Adipocyte (in vitro differentiated cells): Measurements from ENCODE around the gene ZNF180.
"Not testable (repeated sequence)": the region's sequence is repeated elsewhere in the genome, so short reads cannot be mapped to it uniquely, and the experiment has no call there.

ENCODE experiments used
- DNase-seq: peaks from one replicate; pipeline ENCODE4 v3.0.0-alpha.2; 2015; ENCODE audit warnings: low read depth
- H3K27me3 ChIP-seq: replicated peaks from 2 replicates; pipeline ENCODE4 v1.7.0; 2013; ENCODE audit warnings: mild to moderate bottlenecking, low read length, moderate library complexity; ENCODE audit not compliant: control insufficient read depth, insufficient read depth
- H3K36me3 ChIP-seq: 2 replicates; pipeline ENCODE4 v1.7.0; 2013; ENCODE audit warnings: low read length, mild to moderate bottlenecking, moderate library complexity; ENCODE audit not compliant: control insufficient read depth, insufficient read depth, severe bottlenecking
- H3K4me1 ChIP-seq: 2 replicates; pipeline ENCODE4 v1.7.0; 2013; ENCODE audit warnings: mild to moderate bottlenecking, low read length, moderate library complexity; ENCODE audit not compliant: control insufficient read depth, insufficient read depth
- H3K4me3 ChIP-seq: 2 replicates; pipeline ENCODE4 v1.7.0; 2013; ENCODE audit warnings: mild to moderate bottlenecking, low read length, moderate library complexity
- H3K9ac ChIP-seq: 2 replicates; pipeline ENCODE4 v1.7.0; 2013; ENCODE audit warnings: mild to moderate bottlenecking, low read length, moderate library complexity
- H3K9me3 ChIP-seq: 2 replicates; pipeline ENCODE4 v1.7.0; 2013; ENCODE audit warnings: mild to moderate bottlenecking, low read length, moderate library complexity; ENCODE audit not compliant: control insufficient read depth

Gene ZNF180

DNA sequence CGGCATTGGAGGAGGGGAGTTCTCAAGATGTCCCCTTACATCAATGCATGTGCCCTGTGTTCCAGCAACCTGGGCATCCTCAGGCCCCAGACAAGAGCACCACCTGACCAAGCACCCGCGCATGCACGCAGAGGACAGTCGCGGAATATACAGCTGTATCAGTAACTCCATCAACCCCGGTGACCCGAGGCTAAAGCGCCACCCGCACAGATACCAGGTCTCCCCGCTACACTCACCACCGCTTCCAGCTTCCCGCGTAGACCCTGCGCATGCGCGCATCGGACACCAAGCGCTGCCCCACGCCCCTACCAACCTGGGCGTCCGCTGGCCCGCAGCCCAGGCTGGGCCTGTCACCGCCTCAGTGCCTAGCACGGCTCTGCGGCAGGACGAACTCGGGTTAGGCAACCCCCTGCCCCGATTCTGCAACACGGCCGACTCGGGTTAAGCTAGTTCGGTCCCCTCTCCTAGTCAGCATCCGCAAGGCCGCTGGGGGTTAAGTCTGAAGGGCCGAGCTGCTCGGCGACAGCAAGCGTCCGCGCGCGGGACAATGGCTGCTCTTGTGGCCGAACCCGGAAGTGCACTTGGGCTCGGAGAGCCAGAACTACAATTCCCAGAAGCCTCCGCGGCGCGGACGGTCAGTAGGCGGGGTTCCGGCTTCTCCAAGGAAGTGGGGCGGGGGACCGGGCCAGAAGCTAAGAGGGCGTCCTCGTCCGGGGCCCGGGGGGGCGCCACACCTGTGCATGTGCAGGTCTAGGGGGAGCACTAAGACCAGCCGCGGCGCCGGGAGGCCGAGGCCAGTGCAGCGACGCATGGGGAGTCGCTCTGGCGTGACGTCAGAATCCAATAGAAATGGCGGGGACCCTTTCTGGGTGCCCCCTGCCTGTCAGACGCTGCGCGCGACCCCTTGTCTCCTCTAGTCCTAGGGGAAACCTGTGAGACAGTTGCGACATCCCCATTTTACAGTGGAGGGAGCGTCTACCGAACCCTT lies at the start of gene ZNF180:
TSS of gene ZNF180 (minus strand) at position 561 of the 988 bp plus-strand sequence. CDS start 3,188 bp downstream, outside the sequence.
- Histone ChIP-seq H3K27me3 (no peaks in the 10 kb centered on the region), H3K36me3 (peaks cover 17% of the 10 kb centered on the region), H3K4me3 (peak within 1 kb of the TSS; percentile 99), H3K4me1 (peaks cover 9% of the 10 kb centered on the region), H3K9ac (peak within 1 kb of the TSS; percentile 90), H3K9me3 (peaks cover 18% of the 10 kb centered on the region)
- peak; percentile 97 for DNase-seq

DNA sequence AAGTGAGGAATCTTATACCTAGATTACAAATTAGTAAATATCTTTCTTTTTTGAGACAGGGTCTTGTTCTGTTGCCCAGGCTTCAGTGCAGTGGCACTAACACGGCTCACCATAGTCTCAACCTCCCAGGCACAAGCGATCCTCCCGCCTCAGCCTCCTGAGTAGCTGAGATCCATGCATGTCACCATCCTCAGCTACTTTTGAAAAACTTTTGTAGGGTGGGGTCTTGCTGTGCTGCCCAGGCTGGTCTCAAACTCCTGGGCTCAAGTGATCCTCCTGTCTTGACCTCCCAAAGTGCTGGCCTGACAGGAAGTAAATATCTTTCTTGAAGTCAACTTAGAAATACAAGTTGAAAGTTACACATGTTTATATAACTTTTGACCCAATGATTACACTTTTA lies 49.2 kb upstream of the ZNF180 start:
- no peak for DNase-seq
- H3K9ac ChIP-seq, result no peak overlapping the region
- no peaks in the 10 kb centered on the region for H3K27me3 ChIP-seq
- no peak overlapping the region for H3K4me3 ChIP-seq
- no peaks in the 10 kb centered on the region for H3K36me3 ChIP-seq
- no peaks in the 10 kb centered on the region for H3K9me3 ChIP-seq
- H3K4me1 ChIP-seq, result no peaks in the 10 kb centered on the region

DNA sequence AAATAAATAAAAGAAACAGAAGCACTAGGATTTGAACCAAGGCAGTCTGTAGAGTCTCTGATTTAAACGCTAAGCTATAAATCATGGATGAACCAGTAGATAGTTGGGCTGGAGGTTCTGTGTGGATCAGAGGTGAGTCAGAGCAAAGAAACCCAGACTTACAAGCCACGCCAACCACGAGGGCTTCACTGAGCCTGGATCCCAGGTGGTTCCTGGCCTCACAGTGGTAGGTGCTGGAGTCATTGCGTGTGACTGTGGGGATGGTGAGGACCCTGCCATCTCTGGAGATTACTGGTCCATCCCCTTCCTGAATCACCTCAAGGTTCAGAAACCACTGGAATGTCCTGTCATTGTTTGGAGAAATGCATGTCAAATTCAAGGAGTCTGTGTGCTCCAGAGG lies 48.4 kb upstream of the ZNF180 start:
- no peak overlapping the region for H3K9ac ChIP-seq
- H3K36me3 ChIP-seq, result no peaks in the 10 kb centered on the region
- no peak for DNase-seq
- no peak overlapping the region for H3K4me3 ChIP-seq
- no peaks in the 10 kb centered on the region for H3K9me3 ChIP-seq
- no peaks in the 10 kb centered on the region for H3K27me3 ChIP-seq
- H3K4me1 ChIP-seq, result no peaks in the 10 kb centered on the region

DNA sequence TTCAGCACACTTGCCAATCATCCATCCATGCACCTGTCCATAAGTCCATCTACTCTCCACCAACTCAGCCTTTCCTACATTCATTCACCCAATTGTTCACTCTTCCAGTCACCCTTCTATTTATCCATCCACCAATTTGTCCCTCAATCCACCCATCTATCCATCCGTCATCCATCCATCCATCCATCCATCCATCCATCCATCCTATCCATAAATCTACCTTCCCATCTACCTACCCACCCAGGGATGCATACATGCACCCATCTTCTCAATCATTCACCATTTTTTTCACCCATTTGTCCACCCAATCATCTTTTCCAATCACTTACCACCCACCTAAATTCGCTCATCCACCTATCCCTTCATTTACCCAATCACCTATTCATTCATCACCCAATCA lies 43.7 kb upstream of the ZNF180 start:
- Histone ChIP-seq H3K27me3 (no peaks in the 10 kb centered on the region), H3K9ac (no peak overlapping the region), H3K4me3 (no peak overlapping the region), H3K4me1 (no peaks in the 10 kb centered on the region), H3K9me3 (no peaks in the 10 kb centered on the region), H3K36me3 (no peaks in the 10 kb centered on the region)
- no peak for DNase-seq

DNA sequence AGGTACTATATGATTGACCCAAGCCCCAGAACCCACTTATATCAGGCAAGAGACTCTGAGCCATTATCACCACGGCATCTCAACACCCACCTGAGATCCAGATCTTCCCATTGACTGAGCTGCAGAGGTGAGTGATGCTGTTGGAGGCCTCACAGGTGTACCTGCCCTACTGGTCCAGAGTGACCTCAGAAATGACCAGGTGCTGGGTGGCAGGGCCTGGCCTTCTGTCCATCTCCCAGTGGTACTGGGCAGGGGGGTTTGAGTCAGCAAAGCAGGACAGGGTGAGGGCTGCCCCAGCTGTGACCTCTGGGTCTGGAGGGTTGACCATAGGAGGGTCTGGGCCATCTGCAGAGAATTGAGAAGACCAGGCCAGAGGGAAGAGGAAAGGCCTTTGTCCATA lies 42.3 kb upstream of the ZNF180 start:
- Histone ChIP-seq H3K4me1 (no peaks in the 10 kb centered on the region), H3K9ac (no peak overlapping the region), H3K9me3 (no peaks in the 10 kb centered on the region), H3K36me3 (no peaks in the 10 kb centered on the region), H3K4me3 (no peak overlapping the region), H3K27me3 (no peaks in the 10 kb centered on the region)
- no peak for DNase-seq

DNA sequence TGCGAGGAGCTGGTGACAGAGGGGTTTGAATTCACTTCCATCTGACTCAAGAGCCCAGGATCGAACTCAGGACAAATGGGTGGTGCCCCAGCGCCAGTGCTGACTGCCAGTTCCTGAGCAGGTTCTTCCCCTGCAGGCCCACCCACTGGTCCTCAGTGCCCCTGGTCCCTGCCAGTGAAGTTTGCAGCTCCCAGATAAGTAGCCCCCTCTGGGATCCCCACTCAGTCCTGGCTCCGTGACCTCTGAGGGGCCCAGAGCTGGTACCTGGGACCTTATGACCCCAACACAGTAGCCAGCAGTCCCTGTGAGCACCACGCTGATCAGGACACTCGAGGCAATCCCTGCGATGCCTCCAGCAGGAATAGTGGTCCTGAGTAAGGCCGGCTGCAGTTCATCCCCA lies 40.4 kb upstream of the ZNF180 start:
- Histone ChIP-seq H3K27me3 (peaks cover 2% of the 10 kb centered on the region), H3K4me1 (no peaks in the 10 kb centered on the region), H3K36me3 (no peaks in the 10 kb centered on the region), H3K4me3 (no peak overlapping the region), H3K9me3 (no peaks in the 10 kb centered on the region), H3K9ac (no peak overlapping the region)
- DNase-seq, result no peak

DNA sequence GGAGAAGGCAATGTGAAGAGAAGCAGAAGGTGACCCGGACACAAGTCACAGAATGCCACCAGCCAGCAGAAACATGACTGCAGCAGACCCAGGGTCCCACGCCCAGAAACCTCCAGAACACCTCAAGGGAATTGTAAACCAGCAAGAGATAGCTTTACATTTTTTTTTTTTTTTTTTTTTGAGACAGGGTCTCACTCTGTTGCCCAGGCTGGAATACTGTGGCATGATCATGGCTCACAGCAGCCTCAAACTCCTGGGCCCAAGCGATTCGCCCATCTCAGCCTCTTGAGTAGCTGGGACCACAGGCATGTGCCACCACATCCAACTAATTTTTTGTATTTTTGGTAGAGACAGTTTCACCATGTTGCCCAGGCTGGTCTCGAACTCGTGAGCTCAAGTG lies 39.7 kb upstream of the ZNF180 start:
- no peak for DNase-seq
- H3K4me3 ChIP-seq, result no peak overlapping the region
- no peaks in the 10 kb centered on the region for H3K4me1 ChIP-seq
- no peak overlapping the region for H3K9ac ChIP-seq
- H3K36me3 ChIP-seq, result no peaks in the 10 kb centered on the region
- no peaks in the 10 kb centered on the region for H3K9me3 ChIP-seq
- peaks cover 5% of the 10 kb centered on the region for H3K27me3 ChIP-seq

DNA sequence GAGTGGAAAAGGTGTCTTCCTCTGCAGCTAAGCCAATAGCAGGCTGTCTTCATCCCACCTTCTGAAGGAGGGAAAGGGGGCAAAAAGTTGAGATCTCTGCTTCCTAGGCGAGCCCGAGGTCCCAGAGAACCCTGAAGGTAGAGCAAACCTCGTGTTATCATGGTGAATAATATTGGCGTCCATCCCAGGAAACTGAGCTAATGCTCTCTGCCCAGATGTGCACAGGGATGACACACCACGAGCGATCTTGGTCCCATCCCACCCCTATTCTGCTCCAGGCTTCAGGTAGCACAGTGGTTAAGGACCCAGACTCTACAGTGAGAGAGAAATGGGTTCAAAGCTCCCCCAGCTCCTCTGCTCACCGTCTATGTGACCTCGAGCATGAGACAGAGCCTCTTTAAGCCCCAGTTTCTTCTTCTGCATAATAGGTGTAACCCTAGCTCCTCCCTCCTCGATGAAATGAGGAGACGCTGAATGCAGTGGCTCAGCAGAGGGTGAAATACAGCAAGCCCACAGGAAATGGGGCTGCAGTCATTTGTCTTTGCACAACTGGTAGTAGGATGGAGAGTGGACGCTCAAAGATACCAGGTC lies 39.0 kb upstream of the ZNF180 start:
- Histone ChIP-seq H3K9me3 (no peaks in the 10 kb centered on the region), H3K27me3 (peaks cover 5% of the 10 kb centered on the region), H3K9ac (no peak overlapping the region), H3K4me3 (no peak overlapping the region), H3K36me3 (no peaks in the 10 kb centered on the region), H3K4me1 (no peaks in the 10 kb centered on the region)
- no peak for DNase-seq

DNA sequence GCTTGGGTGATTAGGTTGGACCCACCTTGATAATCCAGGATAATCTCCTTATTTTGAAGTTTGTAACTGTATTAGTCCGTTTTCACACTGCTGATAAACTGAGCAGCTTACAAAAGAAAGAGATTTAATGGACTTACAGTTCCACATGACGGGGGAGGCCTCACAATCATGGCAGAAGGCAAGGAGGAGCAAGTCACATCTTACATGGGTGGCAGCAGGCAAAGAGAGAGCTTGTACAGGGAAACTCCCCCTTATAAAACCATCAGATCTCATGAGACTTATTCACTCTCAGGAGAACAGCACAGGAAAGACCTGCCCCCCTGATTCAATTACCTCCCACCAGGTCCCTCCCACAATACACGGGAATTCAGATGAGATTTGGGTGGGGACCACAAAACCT lies 35.0 kb upstream of the ZNF180 start:
- not testable (repeated sequence) for H3K4me1 ChIP-seq, DNase-seq, H3K9ac ChIP-seq, H3K36me3 ChIP-seq, H3K27me3 ChIP-seq, H3K4me3 ChIP-seq, H3K9me3 ChIP-seq

DNA sequence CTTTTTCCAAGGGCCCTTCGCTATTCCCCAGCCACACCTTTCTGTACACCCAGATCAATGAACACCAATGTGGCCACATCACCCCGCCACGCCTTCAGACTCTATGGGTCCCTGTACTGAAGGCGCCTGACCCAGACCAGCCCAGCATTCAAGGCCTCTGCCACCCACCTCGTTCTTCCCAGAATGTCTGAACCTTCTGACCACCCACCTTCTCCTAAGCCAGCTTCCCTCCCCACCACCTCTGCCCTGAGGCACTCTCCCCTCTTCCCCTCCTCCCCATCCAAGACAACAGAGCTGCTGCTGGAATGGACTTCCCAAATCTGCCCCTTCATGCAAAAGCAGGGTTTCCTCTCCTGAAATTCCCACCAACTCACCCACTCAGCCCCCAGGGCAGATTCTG lies 32.5 kb upstream of the ZNF180 start:
- Histone ChIP-seq H3K36me3 (no peaks in the 10 kb centered on the region), H3K4me1 (no peaks in the 10 kb centered on the region), H3K9me3 (no peaks in the 10 kb centered on the region), H3K4me3 (no peak overlapping the region), H3K9ac (no peak overlapping the region), H3K27me3 (peaks cover 9% of the 10 kb centered on the region)
- DNase-seq, result no peak

DNA sequence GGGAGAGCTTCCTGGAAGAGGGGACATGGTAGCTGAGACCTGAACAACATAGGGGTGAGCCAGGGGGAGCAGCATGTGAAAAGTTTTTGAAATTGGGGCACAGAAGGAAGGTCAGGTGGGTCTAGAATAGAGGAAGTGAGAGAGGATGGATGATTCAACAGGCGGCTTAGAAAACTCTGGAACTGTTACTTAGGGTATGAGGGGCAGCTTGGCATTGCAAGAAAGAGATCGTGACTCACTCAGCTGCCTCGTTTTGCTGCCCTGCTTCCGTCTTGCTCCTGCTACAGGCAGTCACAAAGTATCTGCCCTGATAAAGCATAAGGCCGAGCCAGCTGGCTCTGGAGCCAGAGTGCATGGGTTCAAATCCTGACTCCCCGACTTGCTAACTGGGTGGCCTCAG lies 30.5 kb upstream of the ZNF180 start:
- Histone ChIP-seq H3K4me1 (no peaks in the 10 kb centered on the region), H3K9ac (no peak overlapping the region), H3K27me3 (peaks cover 7% of the 10 kb centered on the region), H3K4me3 (no peak overlapping the region), H3K9me3 (no peaks in the 10 kb centered on the region), H3K36me3 (no peaks in the 10 kb centered on the region)
- DNase-seq, result no peak
